ENCODE measurements around the gene TMEM255B. TPM values are rescaled to one million over a fixed set of nuclear protein-coding genes. Genes with fewer than 3 reads are reported as not detected.
A peak's percentile ranks its signal among the peaks of the same experiment; 100 is the strongest.

TMEM255B gene
- total and polyA plus RNA-seq, 9 of the 15 experiments (the other 6 are each of a cell fraction or from before 2014, with no cell fraction given), result 0.01 to 0.75 (median 0.23) TPM

GRCh38 chr13:113724780-113725315 lies 34.2 kb upstream of the TMEM255B start (continued):
- TF ChIP-seq ARID4B (CRISPR knock-in tag; IDR thresholded peaks at IDR 0.05) (0 out of 2 replicates have a peak, but pooled peaks have one; percentile 18), EGR1 (conservative IDR thresholded peaks at IDR 0.05) (peak; percentile 66; the same call in 1 of the 2 replicates), ZC3H11A (IDR thresholded peaks at IDR 0.05; ENCODE audit: low read depth, low read length) (no peak), KAT2B (IDR thresholded peaks at IDR 0.05; ENCODE audit: low read depth, low read length) (no peak), POLR2AphosphoS2 (IDR thresholded peaks at IDR 0.05; ENCODE audit: low read length) (no peak), DPF2 (IDR thresholded peaks at IDR 0.05) (no peak), LCOR (CRISPR knock-in tag; IDR thresholded peaks at IDR 0.05) (0 out of 2 replicates have a peak, but pooled peaks have one; percentile 43), FIP1L1 (IDR thresholded peaks at IDR 0.05; ENCODE audit: low read depth, low read length, poor library complexity, severe bottlenecking) (peak; percentile 41), PTTG1 (tag; IDR thresholded peaks at IDR 0.05; ENCODE audit: low read depth) (no peak), RAD51 (IDR thresholded peaks at IDR 0.05; ENCODE audit: borderline replicate concordance, low read depth) (no peak), STAT6 (CRISPR knock-in tag; IDR thresholded peaks at IDR 0.05) (no peak), USF1 (CRISPR knock-in tag; IDR thresholded peaks at IDR 0.05) (no peak), FOXK2 (conservative IDR thresholded peaks at IDR 0.05 in 1 of 2, IDR thresholded peaks at IDR 0.05 in 1 of 2; ENCODE audit: low read depth in 2 of 2) (no peak), ATF4 (CRISPR knock-in tag; IDR thresholded peaks at IDR 0.05) (no peak), SREBF1 (IDR thresholded peaks at IDR 0.05; ENCODE audit: borderline replicate concordance, low read depth, low read length) (no peak), ZZZ3 (IDR thresholded peaks at IDR 0.05) (no peak), JUN (IDR thresholded peaks at IDR 0.05; ENCODE audit: borderline replicate concordance, low read depth, low read length) (no peak), JUN (CRISPR knock-in tag; IDR thresholded peaks at IDR 0.05; ENCODE audit: borderline replicate concordance) (no peak), ZFX (CRISPR knock-in tag; IDR thresholded peaks at IDR 0.05) (no peak)
